GM12874 (cell line): Measurements from ENCODE around the gene CLPTM1L.

ENCODE experiments used
- TF ChIP-seq, protein P1 (sequence below): IDR thresholded peaks from 2 replicates; pipeline ENCODE4 v1.5.1; 2011; ENCODE audit warnings: low read depth, mild to moderate bottlenecking, control low read depth, low read length, moderate library complexity; ENCODE audit not compliant: insufficient read depth

Gene CLPTM1L

DNA sequence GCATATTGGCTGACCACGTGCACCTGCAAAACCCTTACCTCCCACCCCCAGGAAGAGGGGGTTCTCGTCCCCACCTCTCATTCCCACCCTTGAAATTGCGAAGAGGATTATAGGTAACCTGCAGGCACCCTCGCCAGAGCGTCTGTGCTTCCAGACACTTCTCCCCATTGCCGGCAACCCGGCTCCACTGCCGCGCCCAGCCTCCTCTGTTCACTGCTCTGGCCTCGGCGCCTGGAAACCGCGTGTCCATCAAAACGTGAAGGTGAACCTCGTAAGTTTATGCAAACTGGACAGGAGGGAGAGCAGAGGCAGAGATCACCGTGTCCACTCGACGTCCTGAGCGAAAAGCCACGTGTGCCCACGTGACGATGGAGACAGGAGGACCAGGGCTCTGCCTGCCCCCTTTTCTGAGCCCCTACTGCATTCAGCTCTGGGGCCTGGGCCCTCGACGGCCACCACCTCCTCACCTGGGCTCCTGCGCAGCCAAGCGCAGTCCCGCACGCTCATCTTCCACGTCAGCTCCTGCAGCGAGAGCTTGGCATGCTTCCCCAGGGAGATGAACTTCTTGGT lies 52.0 kb downstream of the CLPTM1L start:
- TF ChIP-seq, protein P1, sequence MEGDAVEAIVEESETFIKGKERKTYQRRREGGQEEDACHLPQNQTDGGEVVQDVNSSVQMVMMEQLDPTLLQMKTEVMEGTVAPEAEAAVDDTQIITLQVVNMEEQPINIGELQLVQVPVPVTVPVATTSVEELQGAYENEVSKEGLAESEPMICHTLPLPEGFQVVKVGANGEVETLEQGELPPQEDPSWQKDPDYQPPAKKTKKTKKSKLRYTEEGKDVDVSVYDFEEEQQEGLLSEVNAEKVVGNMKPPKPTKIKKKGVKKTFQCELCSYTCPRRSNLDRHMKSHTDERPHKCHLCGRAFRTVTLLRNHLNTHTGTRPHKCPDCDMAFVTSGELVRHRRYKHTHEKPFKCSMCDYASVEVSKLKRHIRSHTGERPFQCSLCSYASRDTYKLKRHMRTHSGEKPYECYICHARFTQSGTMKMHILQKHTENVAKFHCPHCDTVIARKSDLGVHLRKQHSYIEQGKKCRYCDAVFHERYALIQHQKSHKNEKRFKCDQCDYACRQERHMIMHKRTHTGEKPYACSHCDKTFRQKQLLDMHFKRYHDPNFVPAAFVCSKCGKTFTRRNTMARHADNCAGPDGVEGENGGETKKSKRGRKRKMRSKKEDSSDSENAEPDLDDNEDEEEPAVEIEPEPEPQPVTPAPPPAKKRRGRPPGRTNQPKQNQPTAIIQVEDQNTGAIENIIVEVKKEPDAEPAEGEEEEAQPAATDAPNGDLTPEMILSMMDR, result no peak

DNA sequence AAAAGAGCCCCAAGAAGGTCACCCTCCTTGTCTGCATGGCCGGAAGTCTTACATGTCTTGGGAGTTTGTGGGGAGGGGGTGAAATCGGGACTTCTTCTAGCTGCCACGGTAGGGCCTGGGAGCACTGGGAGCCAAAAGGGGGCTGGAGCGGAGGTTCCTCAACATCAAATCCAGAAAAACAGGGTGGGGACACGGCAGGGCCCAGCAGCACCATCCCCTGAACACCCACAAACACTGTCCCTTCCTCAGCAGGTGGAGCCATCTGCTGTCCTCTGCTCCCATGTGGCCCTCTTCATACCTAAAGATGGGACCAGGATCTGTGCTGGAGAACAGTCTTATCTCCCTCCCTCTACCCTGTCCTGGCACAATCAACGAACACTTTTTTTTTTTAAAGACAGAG lies 52.8 kb downstream of the CLPTM1L start:
- TF ChIP-seq, protein P1, result no peak

DNA sequence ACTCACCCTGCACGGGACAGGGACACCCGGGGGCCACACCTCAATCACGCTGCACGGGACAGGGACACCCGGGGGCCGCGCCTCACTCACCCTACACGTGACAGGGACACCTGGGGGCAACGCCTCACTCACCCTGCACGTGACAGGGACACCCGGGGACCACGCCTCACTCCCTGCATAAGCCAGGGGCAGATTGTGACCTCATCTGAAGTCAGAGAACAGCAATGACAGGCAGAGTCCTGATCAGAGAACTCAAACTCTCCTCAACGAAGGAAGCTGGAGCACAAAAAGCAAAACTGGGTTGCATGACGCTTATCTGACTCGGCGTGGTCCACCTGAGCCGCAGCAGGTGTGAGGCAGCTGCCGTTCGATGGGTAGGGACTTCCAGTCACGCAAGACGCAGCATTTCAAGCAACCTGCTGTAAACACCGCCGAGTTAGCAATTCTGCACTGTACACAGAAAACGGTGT lies 53.3 kb downstream of the CLPTM1L start:
- TF ChIP-seq, protein P1, result no peak

DNA sequence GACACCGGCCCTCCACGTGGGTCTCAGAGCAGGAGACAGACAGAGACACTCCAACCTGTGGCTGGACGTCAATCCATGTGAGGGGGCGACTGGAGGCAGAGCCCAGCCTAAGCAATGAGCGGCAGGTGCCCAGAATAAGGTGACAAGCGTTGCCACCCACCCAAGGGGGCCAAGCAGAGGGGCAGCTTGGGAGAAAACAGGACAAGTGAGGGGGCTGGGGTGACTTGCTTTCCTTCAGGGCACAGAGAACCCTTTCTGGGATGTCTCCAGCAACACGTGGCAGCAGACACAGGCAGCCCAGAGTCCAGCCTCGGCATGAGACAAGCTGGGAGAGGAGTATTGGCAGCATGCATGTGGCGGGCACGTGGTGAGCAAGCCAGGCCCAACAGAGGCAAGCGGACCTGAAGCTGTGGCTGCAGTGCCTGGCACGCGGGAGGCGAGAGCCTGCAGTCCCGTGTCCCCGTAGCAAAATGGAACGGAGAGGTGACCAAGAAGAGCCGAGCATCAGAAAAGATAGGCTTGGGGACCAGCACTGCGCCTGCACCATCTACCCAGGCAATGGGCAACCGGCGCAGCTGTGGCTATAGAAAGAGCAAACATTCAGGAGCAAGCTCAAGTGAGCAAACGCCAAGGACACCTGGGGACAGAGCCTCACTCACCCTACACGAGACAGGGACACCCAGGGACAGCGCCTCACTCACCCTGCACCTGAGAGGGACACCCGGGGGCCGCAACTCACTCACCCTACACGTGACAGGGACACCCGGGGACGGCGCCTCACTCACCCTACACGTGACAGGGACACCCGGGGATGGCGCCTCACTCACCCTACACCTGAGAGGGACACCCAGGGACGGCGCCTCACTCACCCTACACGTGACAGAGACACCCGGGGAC lies 56.2 kb downstream of the CLPTM1L start:
- TF ChIP-seq, protein P1, result no peak

DNA sequence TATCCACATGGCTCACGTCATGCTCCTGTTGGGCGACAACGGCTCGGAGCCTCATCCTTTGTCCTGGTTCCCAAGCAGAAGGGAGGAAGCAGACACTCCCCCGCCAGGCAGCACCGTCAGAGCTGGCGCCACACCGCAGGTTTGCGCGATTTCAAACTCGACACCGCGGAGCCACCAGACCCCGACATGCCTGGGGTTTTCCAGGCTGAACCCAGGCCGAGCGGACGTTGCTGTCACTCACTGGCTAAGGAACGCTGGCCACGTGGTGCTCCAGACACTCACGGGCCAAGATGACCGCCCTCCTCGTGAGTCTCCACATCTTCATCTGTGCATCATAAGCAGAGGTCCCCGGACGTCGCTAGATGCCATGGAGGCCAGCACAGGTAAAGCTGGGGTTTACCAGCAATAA lies 59.0 kb downstream of the CLPTM1L start:
- TF ChIP-seq, protein P1, result no peak

DNA sequence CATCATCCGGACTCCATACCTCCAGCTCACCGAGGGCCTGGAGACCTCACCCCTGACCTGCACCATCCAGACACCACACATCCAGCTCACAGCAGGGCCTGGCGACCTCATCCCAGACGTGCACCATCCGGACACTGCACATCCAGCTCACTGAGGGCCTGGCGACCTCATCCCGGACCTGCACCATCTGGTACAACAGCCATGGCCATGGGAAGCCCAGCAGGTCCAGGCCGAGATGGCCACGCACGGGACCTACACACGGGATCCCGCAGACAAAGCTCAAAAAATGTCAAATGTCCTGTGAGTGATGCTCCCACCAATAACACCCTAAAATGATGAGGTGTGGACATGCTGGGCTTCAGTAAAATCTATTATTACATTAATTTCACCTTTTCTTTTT lies 59.8 kb downstream of the CLPTM1L start:
- TF ChIP-seq, protein P1, result no peak

DNA sequence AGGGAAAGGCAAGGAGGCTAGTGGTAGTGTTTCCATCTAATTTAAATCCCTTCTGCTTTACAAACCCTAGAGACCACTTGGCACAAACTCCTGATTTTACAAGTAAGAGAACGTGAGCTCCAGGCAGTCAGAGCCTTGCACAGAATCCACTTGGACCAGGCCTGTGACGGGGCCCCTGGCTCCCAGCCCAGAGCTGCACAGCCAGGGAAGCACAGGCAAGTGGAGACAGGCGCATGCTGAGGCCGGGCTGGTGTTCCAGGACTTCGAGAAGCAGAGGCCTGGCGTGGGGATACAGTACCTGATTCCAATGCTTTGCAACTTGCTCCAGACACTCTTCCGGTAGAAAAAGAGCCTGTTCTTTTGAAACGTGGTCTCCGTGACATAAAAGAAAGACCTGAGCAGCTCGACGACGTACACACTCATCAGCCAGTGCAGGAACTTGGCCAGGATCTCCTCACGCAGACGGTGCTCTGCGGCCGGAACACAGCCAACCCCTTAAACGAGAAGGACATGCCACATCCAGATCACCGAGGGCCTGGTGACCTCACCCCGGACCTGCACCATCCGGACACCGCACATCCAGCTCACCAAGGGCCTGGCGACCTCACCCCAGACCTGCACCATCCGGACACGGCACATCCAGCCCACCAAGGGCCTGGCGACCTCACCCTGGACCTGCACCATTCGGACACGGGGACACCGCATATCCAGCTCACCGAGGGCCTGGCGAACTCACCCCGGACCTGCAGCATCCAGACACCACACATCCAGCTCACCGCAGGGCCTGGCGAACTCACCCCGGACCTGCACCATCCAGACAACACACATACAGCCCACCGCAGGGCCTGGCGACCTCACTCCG lies 62.5 kb downstream of the CLPTM1L start:
- TF ChIP-seq, protein P1, result no peak
